HCT116 (cell line): ENCODE results near the gene KXD1. TPM values are rescaled to one million over a fixed set of nuclear protein-coding genes. Genes with fewer than 3 reads are reported as not detected.

Experiments
- ATAC-seq: fragments of 200-7000 bp; cut with Tn5 transposase; 2 replicates; pipeline ENCODE4 v1.9.1; 2020; ENCODE audit warnings: mild to moderate bottlenecking, moderate library complexity
- BruUV-seq: library from RNA; stranded (reverse); fragments of 400-500 nt; replicated peaks from 2 replicates; lab custom pipeline; 2021; lab: Mats Ljungman, UMichigan
- CTCF ChIA-PET: fragments of 300-600 bp; sonication (Branson Sonifier 250); formaldehyde crosslinking; loops from one replicate; lab custom pipeline; 2021; ENCODE audit warnings: antibody characterized with exemption; lab: Charles Lee
- POLR2A ChIA-PET: fragments of 300-600, 350-600 bp; sonication (Branson Sonifier 250); formaldehyde crosslinking; loops from one replicate; lab custom pipeline; 2021; ENCODE audit warnings: antibody characterized with exemption; lab: Charles Lee
- RAD21 ChIA-PET, 2 experiments: fragments of 300-600 bp; sonication (Branson Sonifier 250); formaldehyde crosslinking; loops; one replicate each; lab custom pipeline; 2023; ENCODE audit warnings: low total read pairs in 2 of 2; ENCODE audit not compliant: uncharacterized antibody in 2 of 2, unreplicated experiment in 2 of 2, low non-redundant PET in 1 of 2; lab: Charles Lee
- DNase-seq: peaks from one replicate; pipeline ENCODE4 v3.0.0-alpha.2; 2010; ENCODE audit warnings: low read depth, low spot score
- H2AFZ ChIP-seq: fragments of 200-600 bp; shearing (Covaris generic), sonication (generic); 2 replicates; pipeline ENCODE4 v1.6.1; 2017; ENCODE audit warnings: low read depth, mixed run types, mixed read lengths, antibody characterized with exemption, low read length; ENCODE audit not compliant: poor library complexity, severe bottlenecking
- H3K27ac ChIP-seq: 2 replicates; pipeline ENCODE4 v1.5.1; 2012; ENCODE audit warnings: low read depth, low read length
- H3K27me3 ChIP-seq: fragments of 200-600 bp; sonication (generic); 2 replicates; pipeline ENCODE4 v1.6.1; 2016; ENCODE audit warnings: mixed run types, low read length, mixed read lengths; ENCODE audit not compliant: insufficient read depth
- H3K36me3 ChIP-seq, 2 experiments: fragments of 200-500 bp in 1 of 2; fragments of 200-600 bp in 1 of 2; sonication (Bioruptor generic) in 1 of 2; sonication (generic) in 1 of 2; 2 replicates each; pipeline versions ENCODE4 v1.5.1 to v1.6.1; 2014 to 2016; ENCODE audit warnings: low read length in 2 of 2, inconsistent platforms in 1 of 2, mixed read lengths in 1 of 2, mixed run types in 1 of 2; ENCODE audit not compliant: insufficient read depth in 2 of 2, control insufficient read depth in 1 of 2
- H3K4me1 ChIP-seq, 2 experiments: fragments of 200-600 bp in 1 of 2; sonication (generic) in 1 of 2; 2 replicates each; pipeline versions ENCODE4 v1.5.1 to v1.6.1; 2012 to 2017; ENCODE audit warnings: low read length in 2 of 2, inconsistent platforms in 1 of 2, mild to moderate bottlenecking in 1 of 2, mixed read lengths in 1 of 2, mixed run types in 1 of 2, moderate library complexity in 1 of 2; ENCODE audit not compliant: insufficient read depth in 2 of 2, control insufficient read depth in 1 of 2
- H3K4me2 ChIP-seq: fragments of 200-600 bp; sonication (generic); 2 replicates; pipeline ENCODE4 v1.6.1; 2017; ENCODE audit warnings: mixed run types, low read length, mixed read lengths
- H3K4me3 ChIP-seq, 2 experiments: fragments of 200-600 bp in 1 of 2; sonication (generic) in 1 of 2; replicated peaks in 1 of 2; 2 replicates each; pipeline ENCODE4 v1.5.1; 2011 to 2016; ENCODE audit warnings: low read length in 2 of 2, control low read depth in 1 of 2, low read depth in 1 of 2, mild to moderate bottlenecking in 1 of 2, mixed read lengths in 1 of 2, mixed run types in 1 of 2
- H3K79me2 ChIP-seq: fragments of 200-600 bp; sonication (generic); 2 replicates; pipeline ENCODE4 v1.6.1; 2017; ENCODE audit warnings: mild to moderate bottlenecking, mixed run types, low read length, moderate library complexity, mixed read lengths; ENCODE audit not compliant: insufficient read depth
- H3K9ac ChIP-seq: fragments of 200-600 bp; sonication (generic); 2 replicates; pipeline ENCODE4 v1.6.1; 2016; ENCODE audit warnings: low read length, mixed read lengths
- H3K9me2 ChIP-seq: fragments of 200-600 bp; sonication (generic), shearing (Covaris generic); 2 replicates; pipeline ENCODE4 v1.6.1; 2017; ENCODE audit warnings: mixed run types, mild to moderate bottlenecking, moderate library complexity; ENCODE audit not compliant: insufficient read depth
- H3K9me3 ChIP-seq, 2 experiments: fragments of 200-500 bp in 1 of 2; fragments of 200-600 bp in 1 of 2; sonication (Bioruptor generic) in 1 of 2; sonication (generic) in 1 of 2; 2 replicates each; pipeline ENCODE4 v1.6.1; 2014 to 2017; ENCODE audit warnings: low read length in 2 of 2, mixed read lengths in 2 of 2, inconsistent platforms in 1 of 2, low read depth in 1 of 2, mild to moderate bottlenecking in 1 of 2, mixed run types in 1 of 2, moderate library complexity in 1 of 2; ENCODE audit not compliant: control insufficient read depth in 1 of 2, insufficient read depth in 1 of 2
- H4K20me1 ChIP-seq: fragments of 200-600 bp; sonication (generic), shearing (Covaris generic); 2 replicates; pipeline ENCODE4 v1.6.1; 2017; ENCODE audit warnings: mixed run types, mild to moderate bottlenecking, moderate library complexity; ENCODE audit not compliant: insufficient read depth
- CBX3 ChIP-seq: IDR thresholded peaks from 2 replicates; pipeline ENCODE4 v1.6.1; 2012; ENCODE audit warnings: low read depth
- EGR1 ChIP-seq: IDR thresholded peaks from 2 replicates; pipeline ENCODE4 v1.6.1; 2012; ENCODE audit warnings: low read depth
- ELF1 ChIP-seq: IDR thresholded peaks from 2 replicates; pipeline ENCODE4 v1.6.1; 2012; ENCODE audit warnings: low read depth, borderline replicate concordance
- EZH2 ChIP-seq: fragments of 200-600 bp; sonication (generic); IDR thresholded peaks from 2 replicates; pipeline ENCODE4 v1.6.1; 2017; ENCODE audit warnings: antibody characterized with exemption, mixed run types
- EZH2phosphoT487 ChIP-seq: fragments of 200-600 bp; IDR thresholded peaks from 2 replicates; pipeline ENCODE4 v1.6.1; 2018; ENCODE audit warnings: antibody characterized with exemption, borderline replicate concordance
- FOSL1 ChIP-seq: IDR thresholded peaks from 2 replicates; pipeline ENCODE4 v1.6.1; 2012; ENCODE audit warnings: low read depth
- POLR2A ChIP-seq: IDR thresholded peaks from 2 replicates; pipeline ENCODE4 v1.7.0; 2011; ENCODE audit warnings: borderline replicate concordance; ENCODE audit not compliant: insufficient read depth, insufficient read length; ENCODE audit errors: extremely low read depth
- POLR2AphosphoS5 ChIP-seq: IDR thresholded peaks from 2 replicates; pipeline ENCODE4 v1.6.1; 2011; ENCODE audit warnings: mild to moderate bottlenecking, low read depth, low read length, moderate library complexity
- RAD21 ChIP-seq: IDR thresholded peaks from 2 replicates; pipeline ENCODE4 v1.6.1; 2012; ENCODE audit warnings: low read depth, mild to moderate bottlenecking
- REST ChIP-seq: IDR thresholded peaks from 2 replicates; pipeline ENCODE4 v1.6.1; 2012; ENCODE audit warnings: low read depth
- SIN3A ChIP-seq: IDR thresholded peaks from 2 replicates; pipeline ENCODE4 v1.6.1; 2012; ENCODE audit warnings: low read depth
- SP1 ChIP-seq: IDR thresholded peaks from 2 replicates; pipeline ENCODE4 v1.6.1; 2012; ENCODE audit warnings: low read depth
- SRF ChIP-seq: IDR thresholded peaks from 2 replicates; pipeline ENCODE4 v1.6.1; 2012; ENCODE audit warnings: low read depth
- TCF7L2 ChIP-seq: IDR thresholded peaks from 2 replicates; pipeline ENCODE4 v1.7.0; 2011; ENCODE audit warnings: borderline replicate concordance, inconsistent platforms; ENCODE audit not compliant: insufficient read depth, insufficient read length; ENCODE audit errors: extremely low read depth
- YY1 ChIP-seq: IDR thresholded peaks from 2 replicates; pipeline ENCODE4 v1.6.1; 2011; ENCODE audit warnings: low read length, low read depth, moderate library complexity, mild to moderate bottlenecking; ENCODE audit not compliant: insufficient replicate concordance; ENCODE audit errors: extremely low read depth
- ZFX ChIP-seq: fragments of 450-650 bp; IDR thresholded peaks from 2 replicates; pipeline ENCODE4 v1.6.1; 2017
- ZNF274 ChIP-seq: fragments of 200-500 bp; sonication (Bioruptor generic); IDR thresholded peaks from 2 replicates; pipeline ENCODE4 v1.6.1; 2014; ENCODE audit warnings: mild to moderate bottlenecking, low read depth, low read length, inconsistent platforms
- intact Hi-C: fragments of 100-400 bp; cut with micrococcal nuclease; formaldehyde crosslinking; loops from 2 replicates; pipeline ENCODE4 v1.10.0; 2022
- total RNA-seq: library from RNA; stranded (reverse); gene quantifications from one replicate; pipeline ENCODE4 v1.2.1, GENCODE V29; 2021; ENCODE audit not compliant: unreplicated experiment
- TF ChIP-seq, protein P1 (sequence below): IDR thresholded peaks from 2 replicates; pipeline ENCODE4 v1.6.1; 2012
- TF ChIP-seq, protein P2 (sequence below): IDR thresholded peaks from 2 replicates; pipeline ENCODE4 v1.6.1; 2011; ENCODE audit warnings: mild to moderate bottlenecking, low read length, moderate library complexity; ENCODE audit not compliant: insufficient replicate concordance; ENCODE audit errors: extremely low read depth
- TF ChIP-seq, protein P3 (sequence below): IDR thresholded peaks from 2 replicates; pipeline ENCODE4 v1.6.1; 2012

The KXD1 gene
- total RNA-seq, 1 experiment from 2014 or later, result 139 TPM

DNA sequence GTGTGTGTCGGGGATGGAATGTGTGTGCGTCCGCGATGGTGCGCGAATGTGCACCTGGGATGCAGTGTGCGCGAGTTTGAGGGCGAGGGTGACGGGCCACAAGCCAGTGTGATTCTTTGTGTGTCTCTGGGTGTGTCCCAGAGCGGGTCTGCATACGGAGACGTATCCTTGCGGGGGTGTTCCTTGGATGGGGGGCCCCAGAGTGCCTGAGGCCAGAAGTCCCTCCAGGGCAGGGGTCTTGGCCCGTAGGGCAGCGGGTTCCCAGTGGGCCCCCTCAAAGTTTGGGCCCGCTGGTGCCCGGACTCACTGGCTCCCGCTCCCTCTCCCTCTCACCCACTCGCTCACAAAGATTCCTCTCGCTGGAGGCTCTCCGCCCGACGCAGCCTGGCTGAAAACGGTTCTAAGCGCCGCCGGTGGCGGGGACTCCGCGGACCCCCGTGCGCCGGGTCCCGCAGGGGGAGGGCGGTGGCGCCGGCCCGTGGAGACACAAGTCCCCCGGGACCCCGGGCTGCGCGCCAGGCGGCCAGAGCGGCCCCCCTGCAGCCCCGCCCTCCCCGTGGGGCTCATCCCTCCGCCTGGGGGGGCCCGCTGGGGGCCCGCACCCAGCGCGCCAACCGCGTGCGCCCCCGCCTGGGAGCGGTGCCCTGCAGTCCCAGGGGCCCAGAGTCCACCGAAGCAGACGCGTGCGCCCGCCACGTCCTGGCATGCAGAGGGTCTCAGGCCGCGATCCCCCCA is 48.0 kb downstream of the KXD1 start:
- Histone ChIP-seq H3K9me3 (no peaks in the 10 kb centered on the region), H3K79me2 (no peaks in the 10 kb centered on the region), H3K27ac (peak overlapping the region; percentile 52; the same call in 1 of the 2 replicates), H3K4me3 (peak overlapping the region; percentile 40 to 53), H3K27me3 (peaks cover 13% of the 10 kb centered on the region; the same call in 1 of the 2 replicates), H2AFZ (no peak overlapping the region), H4K20me1 (no peaks in the 10 kb centered on the region), H3K36me3 (no peaks in the 10 kb centered on the region), H3K4me1 (peaks cover 22 to 27% of the 10 kb centered on the region in 2 experiments), H3K9me2 (no peaks in the 10 kb centered on the region), H3K4me2 (peak overlapping the region; percentile 73), H3K9ac (peak overlapping the region; percentile 51)
- CTCF ChIA-PET, result no interaction called here
- POLR2A ChIA-PET, result no interaction called here
- intact Hi-C loops, result no loop called here
- no TSS peak for BruUV-seq
- no peak for TF ChIP-seq YY1
- TF ChIP-seq CBX3, result no peak
- no peak for TF ChIP-seq POLR2AphosphoS5
- no peak for TF ChIP-seq FOSL1
- no peak for TF ChIP-seq EZH2phosphoT487
- TF ChIP-seq RAD21, result no peak
- TF ChIP-seq, protein P1, sequence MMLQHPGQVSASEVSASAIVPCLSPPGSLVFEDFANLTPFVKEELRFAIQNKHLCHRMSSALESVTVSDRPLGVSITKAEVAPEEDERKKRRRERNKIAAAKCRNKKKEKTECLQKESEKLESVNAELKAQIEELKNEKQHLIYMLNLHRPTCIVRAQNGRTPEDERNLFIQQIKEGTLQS, result no peak
- no peak for TF ChIP-seq ZFX
- no peak for TF ChIP-seq SRF
- TF ChIP-seq ZNF274, result no peak
- TF ChIP-seq, protein P2, sequence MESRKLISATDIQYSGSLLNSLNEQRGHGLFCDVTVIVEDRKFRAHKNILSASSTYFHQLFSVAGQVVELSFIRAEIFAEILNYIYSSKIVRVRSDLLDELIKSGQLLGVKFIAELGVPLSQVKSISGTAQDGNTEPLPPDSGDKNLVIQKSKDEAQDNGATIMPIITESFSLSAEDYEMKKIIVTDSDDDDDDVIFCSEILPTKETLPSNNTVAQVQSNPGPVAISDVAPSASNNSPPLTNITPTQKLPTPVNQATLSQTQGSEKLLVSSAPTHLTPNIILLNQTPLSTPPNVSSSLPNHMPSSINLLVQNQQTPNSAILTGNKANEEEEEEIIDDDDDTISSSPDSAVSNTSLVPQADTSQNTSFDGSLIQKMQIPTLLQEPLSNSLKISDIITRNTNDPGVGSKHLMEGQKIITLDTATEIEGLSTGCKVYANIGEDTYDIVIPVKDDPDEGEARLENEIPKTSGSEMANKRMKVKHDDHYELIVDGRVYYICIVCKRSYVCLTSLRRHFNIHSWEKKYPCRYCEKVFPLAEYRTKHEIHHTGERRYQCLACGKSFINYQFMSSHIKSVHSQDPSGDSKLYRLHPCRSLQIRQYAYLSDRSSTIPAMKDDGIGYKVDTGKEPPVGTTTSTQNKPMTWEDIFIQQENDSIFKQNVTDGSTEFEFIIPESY, result no peak
- no peak for TF ChIP-seq ELF1
- TF ChIP-seq SP1, result no peak
- TF ChIP-seq SIN3A, result no peak
- TF ChIP-seq REST, result no peak
- TF ChIP-seq, protein P3, sequence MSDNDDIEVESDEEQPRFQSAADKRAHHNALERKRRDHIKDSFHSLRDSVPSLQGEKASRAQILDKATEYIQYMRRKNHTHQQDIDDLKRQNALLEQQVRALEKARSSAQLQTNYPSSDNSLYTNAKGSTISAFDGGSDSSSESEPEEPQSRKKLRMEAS, result no peak
- TF ChIP-seq POLR2A, result no peak
- TF ChIP-seq TCF7L2, result no peak
- no peak for TF ChIP-seq EGR1
- no peak for TF ChIP-seq EZH2
- RAD21 ChIA-PET, result no interaction called here
- ATAC-seq (peak; percentile 3; the same call in 1 of the 2 replicates), DNase-seq (no peak)
